A549 (cell line): ENCODE measurements around the gene SPTBN4.

ENCODE experiments used
- BHLHE40 ChIP-seq: IDR thresholded peaks from 2 replicates; pipeline ENCODE4 v1.6.1; 2012; ENCODE audit warnings: low read depth, low read length, inconsistent platforms
- CBX2 ChIP-seq: fragments of 200-600 bp; sonication (generic); IDR thresholded peaks from 2 replicates; pipeline ENCODE4 v1.6.1; 2016; ENCODE audit warnings: low read depth, mild to moderate bottlenecking, borderline replicate concordance
- CBX8 ChIP-seq: fragments of 200-600 bp; sonication (generic); IDR thresholded peaks from 2 replicates; pipeline ENCODE4 v1.6.1; 2016
- CTCF ChIP-seq: fragments of >200 bp; sonication (Bioruptor Twin); formaldehyde crosslinking; IDR thresholded peaks from 3 replicates; pipeline ENCODE4 v1.5.1; 2016
- ELK1 ChIP-seq: fragments of 150-350 bp; IDR thresholded peaks from 2 replicates; pipeline ENCODE4 v1.6.1; 2014; ENCODE audit warnings: low read depth, mild to moderate bottlenecking, low read length
- ESRRA ChIP-seq: fragments of 150-350 bp; IDR thresholded peaks from 2 replicates; pipeline ENCODE4 v1.6.1; 2014; ENCODE audit warnings: mild to moderate bottlenecking, low read length, borderline replicate concordance
- POLR2A ChIP-seq: IDR thresholded peaks from 2 replicates; pipeline ENCODE4 v1.6.1; 2012; ENCODE audit warnings: mild to moderate bottlenecking, low read length

- TF ChIP-seq POLR2A (no peak), ESRRA (no peak), CBX2 (no peak), ELK1 (no peak), CTCF (no peak), BHLHE40 (no peak), CBX8 (no peak)
Observed at GRCh38 chr19:40457048-40457447, 9.8 kb upstream of the SPTBN4 start.
